ENCODE measurements around the gene MDN1. TPM values are rescaled to one million over a fixed set of nuclear protein-coding genes. Genes with fewer than 3 reads are reported as not detected.

MDN1 gene
- total and polyA plus RNA-seq, 2 donors (not counting 1 experiment from before 2014, with no cell fraction given), result 16.5 to 59.5 TPM

GRCh38 chr6:89724981-89725380 is 94.6 kb downstream of the MDN1 start:
- H3K79me2 ChIP-seq (ENCODE audit: control insufficient read depth, insufficient read depth, low read length), result no peaks in the 10 kb centered on the region
- H3K9me3 Mint-ChIP-seq (ENCODE audit: insufficient read depth), result no peaks in the 10 kb centered on the region
- H3K27ac Mint-ChIP-seq, result no peak overlapping the region
- H3K27me3 ChIP-seq (replicated peaks in 1 of 4; ENCODE audit: control extremely low read depth in 1 of 4, control insufficient read depth in 3 of 4, insufficient read depth in 4 of 4, low read length in 3 of 4), result no peaks in the 10 kb centered on the region
- H3K9me3 ChIP-seq (ENCODE audit: control extremely low read depth in 1 of 3, control insufficient read depth in 2 of 3, insufficient read depth in 1 of 3, low read length in 2 of 3), result no peaks in the 10 kb centered on the region
- no peak for DNase-seq
- no peaks in the 10 kb centered on the region for H3K27me3 Mint-ChIP-seq
- no peak overlapping the region for H2AFZ ChIP-seq (ENCODE audit: insufficient read depth, low read depth, low read length, poor library complexity, severe bottlenecking)
- ChIA-PET CTCF (no interaction called here), POLR2A (no interaction called here)
- 100% methylated on average over 1 of the region's 3 CpGs for WGBS (ENCODE audit: insufficient coverage)
- no peak overlapping the region for H3K27ac ChIP-seq (ENCODE audit: low read length in 2 of 2)
- H4K20me1 ChIP-seq (ENCODE audit: control insufficient read depth, insufficient read depth, low read length, poor library complexity, severe bottlenecking), result no peaks in the 10 kb centered on the region
- no peaks in the 10 kb centered on the region for H3K4me1 Mint-ChIP-seq
- H3K9ac ChIP-seq (ENCODE audit: low read length), result no peak overlapping the region
- no peak overlapping the region for H3K4me2 ChIP-seq (replicated peaks; ENCODE audit: low read depth, low read length, poor library complexity, severe bottlenecking)
- ATAC-seq (ENCODE audit: low read depth), result no peak
- no peak overlapping the region for H3K4me3 ChIP-seq (ENCODE audit: control extremely low read depth in 1 of 5, extremely low read depth in 1 of 5, insufficient read depth in 1 of 5, low read depth in 2 of 5, low read length in 4 of 5)
- intact Hi-C loops (cut with micrococcal nuclease), result no loop called here
- peaks cover 14 to 57% of the 10 kb centered on the region in 2 experiments for H3K36me3 ChIP-seq (replicated peaks in 1 of 2; ENCODE audit: control extremely low read depth in 1 of 2, control insufficient read depth in 1 of 2, extremely low read depth in 1 of 2, insufficient read depth in 2 of 2, low read length in 1 of 2)
- TF ChIP-seq EZH2 (IDR thresholded peaks at IDR 0.05; ENCODE audit: borderline replicate concordance, insufficient read depth, low read depth, low read length, poor library complexity, severe bottlenecking) (no peak), CTCF (IDR thresholded peaks at IDR 0.05) (no peak)
- H3K4me1 ChIP-seq (ENCODE audit: control insufficient read depth in 2 of 2, insufficient read depth in 2 of 2, low read length in 2 of 2), result no peaks in the 10 kb centered on the region
- H3K4me3 Mint-ChIP-seq, result no peak overlapping the region

GRCh38 chr6:89723046-89723445 is 96.5 kb downstream of the MDN1 start:
- Mint-ChIP-seq H3K4me3 (no peak overlapping the region), H3K4me1 (no peaks in the 10 kb centered on the region), H3K27me3 (no peaks in the 10 kb centered on the region), H3K9me3 (ENCODE audit: insufficient read depth) (no peaks in the 10 kb centered on the region), H3K27ac (no peak overlapping the region)
- no peaks in the 10 kb centered on the region for H3K79me2 ChIP-seq (ENCODE audit: control insufficient read depth, insufficient read depth, low read length)
- no peak overlapping the region for H3K9ac ChIP-seq (ENCODE audit: low read length)
- no peak overlapping the region for H3K4me2 ChIP-seq (replicated peaks; ENCODE audit: low read depth, low read length, poor library complexity, severe bottlenecking)
- H2AFZ ChIP-seq (ENCODE audit: insufficient read depth, low read depth, low read length, poor library complexity, severe bottlenecking), result no peak overlapping the region
- peaks cover 9 to 51% of the 10 kb centered on the region in 2 experiments for H3K36me3 ChIP-seq (replicated peaks in 1 of 2; ENCODE audit: control extremely low read depth in 1 of 2, control insufficient read depth in 1 of 2, extremely low read depth in 1 of 2, insufficient read depth in 2 of 2, low read length in 1 of 2)
- H3K4me1 ChIP-seq (ENCODE audit: control insufficient read depth in 2 of 2, insufficient read depth in 2 of 2, low read length in 2 of 2), result no peaks in the 10 kb centered on the region
- H3K9me3 ChIP-seq (ENCODE audit: control extremely low read depth in 1 of 3, control insufficient read depth in 2 of 3, insufficient read depth in 1 of 3, low read length in 2 of 3), result no peaks in the 10 kb centered on the region
- POLR2A ChIA-PET, result no interaction called here
- CTCF ChIA-PET, result no interaction called here
- DNase-seq, result no peak
- WGBS (ENCODE audit: insufficient coverage), result no CpG with 5 or more reads among the region's 2 CpGs
- H3K4me3 ChIP-seq (ENCODE audit: control extremely low read depth in 1 of 5, extremely low read depth in 1 of 5, insufficient read depth in 1 of 5, low read depth in 2 of 5, low read length in 4 of 5), result no peak overlapping the region
- TF ChIP-seq EZH2 (IDR thresholded peaks at IDR 0.05; ENCODE audit: borderline replicate concordance, insufficient read depth, low read depth, low read length, poor library complexity, severe bottlenecking), result no peak
- no peak for TF ChIP-seq CTCF (IDR thresholded peaks at IDR 0.05)
- no peaks in the 10 kb centered on the region for H3K27me3 ChIP-seq (replicated peaks in 1 of 4; ENCODE audit: control extremely low read depth in 1 of 4, control insufficient read depth in 3 of 4, insufficient read depth in 4 of 4, low read length in 3 of 4)
- no peaks in the 10 kb centered on the region for H4K20me1 ChIP-seq (ENCODE audit: control insufficient read depth, insufficient read depth, low read length, poor library complexity, severe bottlenecking)
- H3K27ac ChIP-seq (ENCODE audit: low read length in 2 of 2), result no peak overlapping the region
- ATAC-seq (ENCODE audit: low read depth), result no peak
- intact Hi-C loops (cut with micrococcal nuclease), result no loop called here
